Peyer's patch (tissue), 4 donors: ENCODE results near the gene ISLR2. TPM values are rescaled to one million over a fixed set of nuclear protein-coding genes. Genes with fewer than 3 reads are reported as not detected.

Experiments used
- DNase-seq, 3 donors: peaks; one replicate each; pipeline ENCODE4 v3.0.0-alpha.2; 2017 to 2019
- H3K27ac ChIP-seq, 4 donors: fragments of 200-600 bp; sonication (generic); one replicate each; pipeline ENCODE4 v1.5.1; 2016 to 2019
- H3K27me3 ChIP-seq, 2 donors: fragments of 200-600 bp; sonication (generic); one replicate each; pipeline ENCODE4 v1.5.1; 2019
- H3K36me3 ChIP-seq, 3 donors: fragments of 200-600 bp; sonication (generic); one replicate each; pipeline ENCODE4 v1.5.1; 2016 to 2019
- H3K4me1 ChIP-seq, 4 donors: fragments of 200-600 bp; sonication (generic); one replicate each; pipeline ENCODE4 v1.5.1; 2016 to 2019
- H3K4me3 ChIP-seq, 4 donors: fragments of 200-600 bp; sonication (generic); 1 replicate in 3 of 4; 2 replicates in 1 of 4; pipeline ENCODE4 v1.5.1; 2016 to 2019; ENCODE audit warnings: mild to moderate bottlenecking in 1 of 4
- H3K9me3 ChIP-seq, 4 donors: fragments of 200-600 bp; sonication (generic); one replicate each; pipeline ENCODE4 v1.5.1; 2016 to 2019; ENCODE audit warnings: mild to moderate bottlenecking in 1 of 4
- POLR2A ChIP-seq, 2 donors: fragments of 450-650 bp; IDR thresholded peaks; one replicate each; pipeline ENCODE4 v1.5.1; 2017; ENCODE audit warnings: antibody characterized with exemption in 2 of 2, mild to moderate bottlenecking in 2 of 2, moderate library complexity in 2 of 2
- total RNA-seq, 4 donors: library from RNA; depleted of rRNA; stranded (reverse); fragments of >200 nt; gene quantifications; one replicate each; pipeline ENCODE4 v1.1.0, GENCODE V29; 2016
- TF ChIP-seq, protein P1 (sequence below), 6 experiments: fragments of 450-650 bp in 4 of 6; fragments of 200-600 bp in 2 of 6; sonication (generic) in 1 of 6; IDR thresholded peaks; one replicate each; pipeline ENCODE4 v1.5.1; 2017 to 2019; ENCODE audit warnings: antibody characterized with exemption in 6 of 6, mild to moderate bottlenecking in 3 of 6, moderate library complexity in 1 of 6

ISLR2 gene
- total RNA-seq, 4 donors from 2014 or later = 0.66 to 0.94 (median 0.70) TPM; not detected in 1

DNA sequence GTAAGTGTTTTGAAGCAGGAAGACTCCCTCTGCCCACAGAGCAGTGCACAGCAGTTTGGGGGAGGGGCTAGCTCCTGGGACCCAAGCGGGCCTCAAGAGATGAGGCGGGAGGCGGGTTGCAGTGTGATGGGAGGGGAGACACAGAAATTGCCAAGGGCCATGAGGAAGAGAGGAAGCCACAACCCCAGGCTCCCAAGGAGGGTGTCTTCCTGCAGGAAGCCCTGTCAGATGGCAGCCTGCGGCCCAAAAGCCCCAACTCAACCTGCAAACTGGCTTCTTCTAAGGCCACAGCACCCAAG is 7.3 kb upstream of the ISLR2 start:
- H3K4me1 ChIP-seq = peaks cover 0 to 16% (median 4%) of the 10 kb centered on the region in 4 donors
- TF ChIP-seq POLR2A (IDR thresholded peaks at IDR 0.05) = no peak
- TF ChIP-seq, protein P1, sequence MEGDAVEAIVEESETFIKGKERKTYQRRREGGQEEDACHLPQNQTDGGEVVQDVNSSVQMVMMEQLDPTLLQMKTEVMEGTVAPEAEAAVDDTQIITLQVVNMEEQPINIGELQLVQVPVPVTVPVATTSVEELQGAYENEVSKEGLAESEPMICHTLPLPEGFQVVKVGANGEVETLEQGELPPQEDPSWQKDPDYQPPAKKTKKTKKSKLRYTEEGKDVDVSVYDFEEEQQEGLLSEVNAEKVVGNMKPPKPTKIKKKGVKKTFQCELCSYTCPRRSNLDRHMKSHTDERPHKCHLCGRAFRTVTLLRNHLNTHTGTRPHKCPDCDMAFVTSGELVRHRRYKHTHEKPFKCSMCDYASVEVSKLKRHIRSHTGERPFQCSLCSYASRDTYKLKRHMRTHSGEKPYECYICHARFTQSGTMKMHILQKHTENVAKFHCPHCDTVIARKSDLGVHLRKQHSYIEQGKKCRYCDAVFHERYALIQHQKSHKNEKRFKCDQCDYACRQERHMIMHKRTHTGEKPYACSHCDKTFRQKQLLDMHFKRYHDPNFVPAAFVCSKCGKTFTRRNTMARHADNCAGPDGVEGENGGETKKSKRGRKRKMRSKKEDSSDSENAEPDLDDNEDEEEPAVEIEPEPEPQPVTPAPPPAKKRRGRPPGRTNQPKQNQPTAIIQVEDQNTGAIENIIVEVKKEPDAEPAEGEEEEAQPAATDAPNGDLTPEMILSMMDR (IDR thresholded peaks at IDR 0.05) = no peak
- H3K9me3 ChIP-seq = no peaks in the 10 kb centered on the region
- H3K36me3 ChIP-seq = no peaks in the 10 kb centered on the region
- DNase-seq = peak in 1 of 3 donors; percentile 43
- peaks cover 0 to 4% of the 10 kb centered on the region in 2 donors for H3K27me3 ChIP-seq
- H3K27ac ChIP-seq = peak overlapping the region in 2 of 4 donors; percentile 22 to 72
- no peak overlapping the region for H3K4me3 ChIP-seq

DNA sequence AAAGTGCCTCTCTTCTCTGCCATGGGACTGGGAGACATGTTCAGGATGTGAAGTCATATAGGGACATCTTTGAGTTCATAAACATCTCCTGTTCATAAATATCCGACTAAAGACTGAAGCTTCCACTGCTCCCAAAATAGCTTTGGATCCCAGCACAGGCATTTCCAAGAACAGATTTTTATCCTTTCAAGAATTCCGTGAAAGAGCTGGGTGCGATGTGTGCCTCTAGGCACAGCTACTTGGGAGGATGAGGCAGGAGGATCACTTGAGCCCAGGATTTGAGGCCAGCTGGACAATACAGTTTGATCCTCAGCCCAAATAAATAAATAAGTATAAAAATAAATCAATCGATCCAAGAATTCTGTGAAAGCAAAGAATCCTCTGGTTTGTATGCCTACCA is 6.7 kb upstream of the ISLR2 start:
- H3K27me3 ChIP-seq = peaks cover 0 to 10% of the 10 kb centered on the region in 2 donors

DNA sequence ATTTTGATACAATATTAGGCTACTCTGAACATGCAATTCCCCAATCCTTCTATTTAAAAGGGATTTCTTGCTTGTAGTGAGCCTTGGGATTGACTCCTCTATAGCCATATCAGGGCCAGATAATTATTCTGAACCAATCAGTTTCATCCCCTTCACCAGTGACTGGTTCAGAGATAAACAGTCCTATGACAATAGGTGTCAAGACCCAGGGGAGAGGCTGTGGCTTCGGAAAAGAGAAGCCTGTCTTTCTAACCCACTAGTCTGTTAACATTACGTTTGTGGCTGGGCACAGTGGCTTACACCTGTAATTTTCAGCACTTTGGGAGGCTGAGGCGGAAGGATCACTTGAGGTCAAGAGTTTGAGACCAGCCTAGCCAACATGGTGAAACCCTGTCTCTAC is 6.2 kb upstream of the ISLR2 start:
- no peak for DNase-seq
- no peak for TF ChIP-seq POLR2A (IDR thresholded peaks at IDR 0.05)
- TF ChIP-seq, protein P1 (IDR thresholded peaks at IDR 0.05) = no peak
- peaks cover 0 to 15% of the 10 kb centered on the region in 2 donors for H3K27me3 ChIP-seq

More for the DNA sequence above, 6.7 kb upstream of the ISLR2 start:
- Histone ChIP-seq H3K4me1 (peaks cover 0 to 22% (median 7%) of the 10 kb centered on the region in 4 donors), H3K9me3 (no peaks in the 10 kb centered on the region), H3K27ac (peak overlapping the region in 1 of 4 donors; percentile 72), H3K36me3 (no peaks in the 10 kb centered on the region), H3K4me3 (no peak overlapping the region)
- peak in 1 of 3 donors; percentile 5 for DNase-seq
- no peak for TF ChIP-seq POLR2A (IDR thresholded peaks at IDR 0.05)
- TF ChIP-seq, protein P1 (IDR thresholded peaks at IDR 0.05) = no peak

DNA sequence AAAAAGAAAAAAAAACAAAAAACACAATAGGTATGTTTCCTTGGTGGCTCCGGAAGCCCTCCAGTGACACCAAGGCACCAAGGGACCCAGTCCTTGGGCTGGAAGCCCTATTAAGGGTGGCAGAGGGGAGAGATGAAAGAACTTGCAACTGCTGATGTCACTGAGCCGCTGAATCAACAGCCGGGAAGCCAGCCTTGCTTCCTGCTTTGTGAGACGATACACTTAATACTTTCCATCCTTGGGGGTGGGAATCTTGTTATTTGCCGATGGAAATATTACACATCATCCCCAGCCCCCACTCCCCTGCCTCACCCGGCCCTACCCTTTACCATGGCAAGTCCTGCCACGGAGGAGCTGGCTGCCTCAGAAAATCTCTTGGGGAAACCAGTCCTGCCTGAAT is 5.6 kb upstream of the ISLR2 start:
- no peak for TF ChIP-seq POLR2A (IDR thresholded peaks at IDR 0.05)
- TF ChIP-seq, protein P1 (IDR thresholded peaks at IDR 0.05) = no peak
- peaks cover 0 to 19% of the 10 kb centered on the region in 2 donors for H3K27me3 ChIP-seq
- no peak overlapping the region for H3K27ac ChIP-seq

More for the DNA sequence above, 6.2 kb upstream of the ISLR2 start:
- Histone ChIP-seq H3K36me3 (no peaks in the 10 kb centered on the region), H3K9me3 (no peaks in the 10 kb centered on the region), H3K4me1 (peaks cover 0 to 26% (median 9%) of the 10 kb centered on the region in 4 donors), H3K27ac (no peak overlapping the region), H3K4me3 (no peak overlapping the region)

DNA sequence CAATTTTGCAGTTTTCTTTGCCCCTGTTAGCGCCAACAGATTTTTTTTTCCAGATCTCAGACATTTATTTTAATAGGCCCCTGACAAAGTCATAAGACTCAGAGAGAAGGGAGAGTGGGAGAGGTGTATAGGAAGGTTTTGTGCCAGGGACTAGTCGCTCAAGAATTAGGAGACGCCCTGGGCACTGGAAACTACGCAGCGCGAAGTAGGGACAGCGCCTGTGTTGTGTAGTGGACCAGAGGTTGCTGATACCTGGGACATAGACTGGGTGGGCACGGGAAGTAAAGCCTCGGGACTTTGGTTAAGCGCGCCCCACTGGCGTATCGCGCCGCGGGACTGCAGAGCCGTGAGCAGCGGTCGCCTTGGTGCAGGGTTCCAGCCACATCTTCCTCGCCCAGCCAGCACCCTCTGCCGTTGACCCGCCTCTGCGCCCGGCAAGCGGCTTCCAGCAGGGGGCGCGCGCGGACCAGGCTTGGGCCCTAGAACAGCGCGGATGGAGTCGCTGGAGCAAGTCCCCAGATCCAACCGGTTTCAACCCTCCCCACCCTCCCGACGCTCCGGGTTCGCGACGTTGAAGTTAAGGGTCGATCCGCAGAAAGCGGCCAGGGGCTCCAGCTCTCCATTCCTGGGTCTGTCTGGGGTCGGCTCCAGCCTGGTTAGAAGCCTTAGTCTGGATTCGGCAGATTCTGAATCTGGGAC is 3.0 kb upstream of the ISLR2 start:
- H3K36me3 ChIP-seq = no peaks in the 10 kb centered on the region
- peaks cover 0 to 44% of the 10 kb centered on the region in 2 donors for H3K27me3 ChIP-seq
- TF ChIP-seq, protein P1 (IDR thresholded peaks at IDR 0.05) = peak; percentile 89 to 99 (median 94)
- no peak for TF ChIP-seq POLR2A (IDR thresholded peaks at IDR 0.05)
- no peak overlapping the region for H3K27ac ChIP-seq
- H3K4me3 ChIP-seq = peak overlapping the region in 3 of 4 donors; percentile 35 to 52 (median 41)
- peaks cover 0 to 37% (median 15%) of the 10 kb centered on the region in 4 donors for H3K4me1 ChIP-seq
- DNase-seq = peak; percentile 83 to 93 (median 89)
- H3K9me3 ChIP-seq = no peaks in the 10 kb centered on the region

More for the DNA sequence above, 5.6 kb upstream of the ISLR2 start:
- peak in 1 of 3 donors; percentile 12 for DNase-seq
- H3K4me3 ChIP-seq = no peak overlapping the region
- peaks cover 0 to 31% (median 12%) of the 10 kb centered on the region in 4 donors for H3K4me1 ChIP-seq
- H3K36me3 ChIP-seq = no peaks in the 10 kb centered on the region
- no peaks in the 10 kb centered on the region for H3K9me3 ChIP-seq
